HG02610 (cell line): ENCODE data around the gene ATPAF1.
"Not testable (repeated sequence)": the region's sequence is repeated elsewhere in the genome, so short reads cannot be mapped to it uniquely, and the experiment has no call there.

Experiments used
- ATAC-seq: cut with Tn5 transposase; IDR thresholded peaks from one replicate; pipeline ENCODE4 v1.9.1; 2021; ENCODE audit warnings: mild to moderate bottlenecking, moderate library complexity; ENCODE audit not compliant: unreplicated experiment

Gene ATPAF1

DNA sequence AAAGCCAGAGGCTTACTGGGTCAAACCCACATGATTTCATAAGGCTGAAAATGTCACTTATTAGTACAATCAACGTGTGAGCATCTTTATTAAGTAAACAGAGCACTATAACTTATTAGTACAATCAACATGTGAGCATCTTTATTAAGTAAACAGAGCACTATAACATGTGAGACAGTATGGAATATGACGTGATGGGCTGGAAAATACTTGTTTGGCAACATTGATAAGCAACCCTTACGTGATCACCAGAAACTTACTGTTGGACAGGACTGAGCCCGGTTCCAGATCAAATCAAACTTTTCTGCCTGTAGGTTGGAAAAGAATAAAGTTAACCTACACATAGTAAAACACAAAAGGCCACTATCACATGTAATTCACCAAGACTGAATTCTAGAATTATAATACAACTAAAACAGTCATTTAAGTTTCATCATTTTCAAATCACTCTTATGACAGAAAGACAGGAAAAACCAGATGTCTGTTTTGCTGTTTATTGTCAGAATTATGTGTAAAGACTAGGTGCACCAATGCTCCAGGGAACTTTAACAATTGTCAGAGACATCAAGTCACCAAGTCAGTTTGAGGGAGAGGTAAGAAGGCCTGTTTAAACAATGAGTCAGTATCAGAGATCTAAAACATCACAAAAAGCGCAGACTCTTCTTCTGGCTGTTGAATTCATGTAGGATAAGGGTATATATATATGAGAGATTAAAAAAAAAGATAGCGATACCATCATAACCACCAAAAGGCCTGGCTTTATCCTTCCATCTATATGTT lies 15.7 kb downstream of the ATPAF1 start:
- no peak for ATAC-seq

DNA sequence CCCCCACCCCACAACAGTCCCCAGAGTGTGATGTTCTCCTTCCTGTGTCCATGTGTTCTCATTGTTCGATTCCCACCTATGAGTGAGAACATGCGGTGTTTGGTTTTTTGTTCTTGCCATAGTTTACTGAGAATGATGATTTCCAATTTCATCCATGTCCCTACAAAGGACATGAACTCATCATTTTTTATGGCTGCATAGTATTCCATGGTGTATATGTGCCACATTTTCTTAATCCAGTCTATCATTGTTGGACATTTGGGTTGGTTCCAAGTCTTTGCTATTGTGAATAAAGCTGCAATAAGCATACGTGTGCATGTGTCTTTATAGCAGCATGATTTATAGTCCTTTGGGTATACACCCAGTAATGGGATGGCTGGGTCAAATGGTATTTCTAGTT lies 17.0 kb downstream of the ATPAF1 start:
- ATAC-seq, result not testable (repeated sequence)

DNA sequence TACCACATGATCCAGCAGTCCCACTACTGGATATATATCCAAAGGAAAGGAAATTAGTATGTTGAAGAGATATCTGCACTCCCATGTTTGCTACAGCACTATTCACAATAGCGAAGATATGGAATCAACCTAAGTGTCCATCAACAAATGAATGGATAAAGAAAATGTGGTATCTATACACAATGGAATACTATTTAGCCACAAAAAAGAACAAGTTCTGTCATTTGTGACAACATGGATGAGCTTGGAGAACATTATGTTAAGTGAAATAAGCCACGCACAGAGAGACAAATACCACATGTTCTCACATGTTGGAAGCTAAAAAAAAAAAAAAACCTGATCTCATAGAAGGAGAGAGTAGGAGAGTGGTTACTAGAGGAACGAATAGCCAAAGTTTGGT lies 17.7 kb downstream of the ATPAF1 start:
- ATAC-seq, result no peak

DNA sequence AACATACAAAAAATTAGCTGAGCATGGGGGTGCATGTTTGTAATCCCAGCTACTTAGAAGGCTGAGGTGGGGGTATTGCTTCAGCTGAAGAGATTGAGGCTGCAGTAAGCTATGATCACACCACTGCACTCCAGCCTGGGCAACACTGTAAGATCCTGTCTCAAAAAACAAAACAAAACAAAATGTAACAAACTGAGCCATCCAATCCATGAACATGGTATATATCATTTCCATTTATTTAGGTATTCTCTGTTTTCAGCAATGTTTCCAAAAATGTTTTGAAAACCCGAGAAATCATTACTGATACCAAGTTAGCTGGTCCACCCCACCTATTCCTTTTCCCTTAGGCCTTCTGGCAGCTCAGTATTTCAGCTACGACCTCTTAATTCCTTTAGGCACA lies 18.4 kb downstream of the ATPAF1 start:
- no peak for ATAC-seq

DNA sequence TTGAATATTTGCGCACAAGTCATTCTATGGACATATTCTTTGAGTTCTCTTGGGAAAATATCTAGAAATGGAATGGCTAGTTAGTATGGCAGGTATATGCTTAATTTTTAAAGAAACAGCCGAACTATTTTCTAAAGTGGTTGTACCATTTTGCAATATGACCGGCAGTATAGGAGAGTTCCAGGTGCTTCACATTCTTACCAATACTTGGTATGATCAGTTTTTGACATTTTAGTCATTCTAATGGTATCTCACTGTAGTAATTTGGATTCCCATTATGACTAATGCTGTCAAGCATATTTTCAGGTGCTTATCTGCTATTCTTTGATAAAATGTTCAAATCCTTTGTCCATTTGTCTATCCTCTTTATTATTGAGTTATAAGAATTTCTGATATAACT lies 20.6 kb downstream of the ATPAF1 start:
- ATAC-seq, result no peak

DNA sequence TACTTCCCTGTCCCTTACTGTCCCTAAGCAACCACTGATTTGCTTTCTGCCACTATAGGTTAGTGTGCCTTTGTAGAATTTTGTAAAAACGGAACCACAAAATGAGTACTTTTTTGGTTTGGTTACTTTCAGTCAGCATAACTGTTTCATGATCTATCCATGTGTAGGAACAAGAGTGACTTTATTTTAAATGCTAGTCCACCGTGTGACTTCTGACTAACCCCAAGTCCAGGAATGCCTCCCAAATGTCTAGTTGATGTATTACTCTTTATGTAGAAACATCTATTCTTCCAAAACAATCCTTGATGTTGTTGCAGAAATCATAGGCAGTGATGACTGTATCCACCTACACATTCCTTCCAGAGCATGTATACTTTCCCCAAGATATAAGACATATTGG lies 21.3 kb downstream of the ATPAF1 start:
- ATAC-seq, result no peak

DNA sequence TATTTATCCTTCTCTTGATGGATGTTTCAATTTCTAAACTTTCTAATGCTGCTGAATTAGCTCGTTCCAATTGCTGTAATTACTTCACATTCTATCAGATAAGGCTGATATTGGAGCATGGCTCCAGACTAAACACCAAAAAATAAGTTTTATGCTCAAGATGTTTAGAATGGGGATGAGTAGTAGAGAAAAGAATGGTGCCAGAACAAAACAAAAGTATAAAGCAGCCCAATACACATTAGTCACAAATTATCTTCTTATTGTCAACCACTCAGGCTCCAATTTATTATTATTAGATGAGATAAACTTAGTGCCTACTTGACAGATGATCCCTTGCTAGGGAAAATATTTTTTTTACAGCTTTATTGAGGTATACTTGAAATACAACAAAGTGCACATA lies 21.8 kb downstream of the ATPAF1 start:
- ATAC-seq, result no peak

DNA sequence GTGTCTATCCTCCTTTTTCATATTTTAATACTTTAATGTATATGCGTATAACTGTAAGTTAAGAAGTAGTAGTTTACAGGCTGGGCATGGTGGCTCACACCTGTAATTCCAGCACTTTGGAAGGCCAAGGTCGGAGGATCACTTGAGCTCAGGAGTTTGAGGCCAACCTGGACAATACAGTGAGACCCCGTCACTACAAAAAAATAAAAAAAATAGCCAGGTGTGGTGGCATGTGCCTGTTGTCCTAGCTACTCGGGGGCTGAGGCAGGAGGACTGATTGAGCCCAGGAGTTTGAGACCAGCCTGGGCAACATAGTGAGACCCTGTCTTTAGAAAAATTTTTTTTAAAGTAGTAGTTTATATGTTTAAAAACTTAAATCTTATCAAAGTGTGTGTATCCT lies 22.3 kb downstream of the ATPAF1 start:
- no peak for ATAC-seq

DNA sequence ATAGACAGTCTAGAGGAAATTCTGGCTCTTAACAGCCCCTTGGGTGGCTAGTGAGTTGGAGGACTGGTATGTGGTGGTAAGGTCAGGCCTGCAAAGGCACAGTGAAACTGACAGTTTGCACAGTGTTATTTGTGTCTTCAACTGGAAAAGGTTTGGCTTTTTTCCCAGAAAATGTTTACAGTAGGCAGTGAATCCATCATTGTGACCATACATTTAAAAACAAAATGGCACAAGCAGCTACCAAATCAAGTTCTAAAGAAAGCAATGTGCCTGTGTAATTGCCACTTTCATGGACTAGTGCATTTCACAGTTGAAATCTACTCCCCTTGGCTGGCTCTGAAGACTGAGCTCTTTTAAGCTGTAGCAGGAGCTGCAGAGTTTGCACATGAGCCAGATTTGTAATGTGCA lies 24.8 kb downstream of the ATPAF1 start:
- ATAC-seq, result no peak

DNA sequence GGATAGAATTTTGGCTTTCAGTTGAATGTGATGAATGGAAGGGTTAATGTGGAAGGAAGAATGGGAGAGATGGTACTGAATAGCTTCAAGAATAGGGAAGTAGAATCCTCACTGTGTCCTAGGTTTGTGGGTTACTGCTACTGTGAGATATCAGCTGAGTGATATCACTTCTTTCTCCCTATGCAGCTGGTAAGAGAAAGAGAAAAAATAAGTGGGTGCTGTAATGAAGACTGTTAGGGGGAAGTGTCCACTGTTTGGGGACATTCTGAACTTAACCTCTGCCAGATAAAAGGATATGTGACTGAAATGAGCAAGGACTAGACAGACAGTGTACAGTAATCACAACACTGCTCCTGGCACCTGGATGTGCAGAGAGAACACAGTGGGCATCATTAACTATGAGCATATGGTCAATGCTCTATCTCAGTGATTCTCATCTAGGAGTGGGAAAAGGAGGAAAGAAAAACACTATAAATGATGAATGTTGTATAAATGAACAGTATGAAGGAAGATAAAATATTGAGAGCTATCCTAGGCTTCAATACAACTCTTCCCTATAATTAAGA lies 26.0 kb downstream of the ATPAF1 start:
- no peak for ATAC-seq

DNA sequence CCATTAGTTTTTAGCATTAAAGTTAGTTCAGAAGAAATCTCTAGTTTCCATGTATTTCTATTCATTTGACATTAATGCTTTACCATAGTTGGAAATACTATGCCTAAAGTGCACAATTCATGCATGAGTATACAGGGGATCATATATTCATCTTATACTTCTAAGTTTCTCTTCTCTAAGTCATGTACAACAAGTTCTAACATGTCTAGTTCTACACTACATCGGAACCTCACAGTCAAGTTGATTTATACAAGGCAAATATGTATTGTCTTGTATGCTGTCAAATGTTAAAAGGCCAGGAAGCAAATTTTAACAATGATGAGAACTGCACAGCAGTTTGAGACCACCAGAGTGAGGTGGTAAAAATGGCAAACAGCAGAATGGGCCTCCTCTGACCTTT lies 28.6 kb downstream of the ATPAF1 start:
- no peak for ATAC-seq

DNA sequence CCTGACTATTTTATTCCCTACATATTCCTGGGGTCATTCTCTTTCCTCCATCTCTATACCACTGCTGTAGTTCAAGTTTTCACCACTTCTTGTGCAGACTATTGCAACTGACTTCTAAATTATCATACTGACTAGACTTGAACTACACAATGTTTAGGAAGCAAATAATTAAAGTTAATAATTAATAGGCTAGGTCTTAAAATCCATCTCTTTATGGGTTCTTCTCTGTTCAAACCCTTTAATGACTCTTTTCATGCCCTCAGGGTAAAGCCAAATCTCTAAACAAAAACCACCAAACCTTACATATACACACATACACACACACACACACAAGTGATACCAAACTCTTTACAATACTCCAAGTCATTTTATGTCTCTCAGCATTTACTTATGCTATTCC lies 29.2 kb downstream of the ATPAF1 start:
- no peak for ATAC-seq

DNA sequence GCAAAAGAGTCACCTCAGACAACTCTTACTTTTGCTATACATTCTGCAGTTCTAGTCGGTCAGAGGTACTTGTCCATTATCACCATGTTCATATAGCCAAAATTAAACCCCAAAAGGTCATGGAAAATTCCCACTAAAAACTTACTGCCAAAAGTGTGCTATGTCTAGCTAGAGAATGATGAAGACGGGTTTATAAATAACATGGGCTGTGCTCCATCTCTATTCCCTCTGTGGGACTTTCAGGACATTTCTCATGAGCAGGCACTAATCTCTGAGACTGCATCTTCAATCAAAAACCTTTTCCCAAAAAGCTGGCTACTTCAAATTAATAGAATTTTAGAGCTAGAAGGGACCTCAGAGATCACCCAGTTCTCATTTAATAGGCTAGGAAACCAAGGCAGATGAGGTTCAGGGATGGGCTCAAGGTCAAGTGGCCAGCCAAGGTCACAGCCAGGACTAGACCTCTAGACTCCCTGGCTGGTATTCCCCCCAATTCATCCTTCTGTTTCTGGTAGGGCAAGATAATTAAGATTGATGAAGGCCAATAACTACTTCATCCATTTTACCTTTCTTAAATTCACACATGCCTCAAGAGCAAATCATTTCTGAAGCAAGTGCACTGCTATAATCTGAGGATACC lies 30.6 kb downstream of the ATPAF1 start:
- ATAC-seq, result no peak

DNA sequence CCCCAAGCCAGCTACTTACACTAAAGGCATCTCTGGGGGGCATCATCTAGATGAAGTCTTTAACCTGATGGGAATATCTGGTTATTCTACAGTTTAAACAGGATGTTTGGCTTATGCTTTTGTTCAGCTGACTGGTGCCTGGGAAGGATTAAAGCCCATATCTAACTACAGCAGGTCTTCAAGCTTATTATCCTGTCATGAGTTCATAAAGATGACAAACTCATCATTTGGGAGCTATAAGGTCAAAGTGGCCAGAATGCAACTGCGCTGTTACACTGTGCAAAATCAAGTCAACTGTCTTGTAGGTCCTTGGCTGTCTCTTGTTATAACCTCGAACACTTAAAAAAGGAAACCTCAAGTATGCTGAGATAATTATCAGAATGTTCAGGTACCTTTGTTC lies 33.0 kb downstream of the ATPAF1 start:
- ATAC-seq, result no peak

DNA sequence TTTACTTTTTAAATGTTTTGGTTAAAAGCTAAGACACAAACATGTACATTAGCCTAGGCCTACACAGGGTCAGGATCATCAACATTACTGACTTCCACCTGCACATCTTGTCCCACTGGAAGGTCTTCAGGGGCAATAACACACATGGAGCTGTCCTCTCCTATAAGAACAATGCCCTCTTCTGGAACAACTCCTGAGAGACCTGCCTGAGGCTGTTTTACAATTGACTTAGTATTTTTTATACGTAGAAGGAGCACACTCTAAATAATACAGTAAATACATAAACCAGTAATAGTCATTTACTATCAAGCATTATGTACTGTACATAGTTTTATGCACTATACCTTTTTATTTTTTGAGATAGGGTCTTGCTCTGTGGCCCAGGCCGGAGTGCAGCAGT lies 37.4 kb downstream of the ATPAF1 start:
- no peak for ATAC-seq

DNA sequence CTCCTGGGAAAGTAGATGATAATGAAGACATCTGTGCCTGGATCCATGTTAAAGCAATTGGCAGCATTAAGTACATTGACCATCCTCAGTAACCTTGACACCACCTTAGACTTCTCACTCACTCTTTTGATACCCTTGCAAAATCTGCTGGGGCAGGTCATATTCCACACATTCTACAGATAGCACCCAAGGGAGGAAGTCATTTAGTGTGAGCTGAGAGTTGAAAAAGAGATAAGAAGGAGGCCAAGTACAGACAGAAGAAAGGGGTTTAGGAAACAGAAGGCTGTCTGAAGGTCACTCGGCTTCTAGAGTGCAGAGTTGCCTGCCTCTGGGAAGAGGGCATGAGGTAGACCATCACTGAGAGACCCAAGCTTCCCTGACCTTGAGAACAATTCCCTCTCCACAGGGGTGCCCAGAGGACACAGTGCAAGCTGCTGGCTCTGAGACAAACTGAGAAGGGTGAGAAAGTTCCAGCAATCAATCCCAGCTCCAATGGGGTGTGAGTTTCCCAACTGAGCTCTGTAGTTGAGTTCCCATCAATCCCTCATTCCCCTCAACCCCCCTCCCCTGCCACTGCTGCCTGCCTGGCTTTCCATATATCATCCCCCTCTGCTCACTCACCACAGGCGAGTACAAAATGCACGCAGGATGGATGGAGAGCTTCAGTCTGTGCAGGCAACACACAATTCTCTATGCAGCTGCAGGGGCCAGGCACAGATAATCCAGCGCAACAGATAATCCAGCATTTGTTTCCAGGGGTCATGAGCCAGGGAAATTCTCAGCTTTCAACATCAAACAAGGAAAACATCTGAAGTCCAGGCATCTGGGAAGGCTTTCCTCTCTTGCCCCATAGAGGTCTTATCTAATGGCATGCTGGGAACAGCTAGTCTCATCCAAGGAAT lies 44.2 kb downstream of the ATPAF1 start:
- no peak for ATAC-seq

DNA sequence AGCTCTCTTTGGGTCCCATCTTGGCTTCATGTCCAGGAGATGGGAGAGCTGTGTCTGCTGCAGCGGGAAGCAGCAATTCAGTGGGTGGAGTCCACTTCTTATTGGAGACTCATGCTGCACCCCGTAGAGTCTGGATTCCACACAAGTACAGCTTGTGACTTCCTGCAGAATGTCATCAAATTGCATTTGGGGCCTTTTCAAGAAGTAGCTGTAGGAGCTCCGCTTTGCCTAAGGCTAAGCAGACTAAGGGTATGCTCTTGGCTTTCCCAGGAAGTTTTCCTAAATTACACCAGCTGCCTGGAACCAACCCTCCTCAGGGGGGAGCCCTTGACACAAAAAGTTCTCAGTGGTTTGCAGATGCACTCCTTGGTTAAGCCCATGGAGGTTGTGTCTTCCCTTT lies 45.8 kb downstream of the ATPAF1 start:
- no peak for ATAC-seq

DNA sequence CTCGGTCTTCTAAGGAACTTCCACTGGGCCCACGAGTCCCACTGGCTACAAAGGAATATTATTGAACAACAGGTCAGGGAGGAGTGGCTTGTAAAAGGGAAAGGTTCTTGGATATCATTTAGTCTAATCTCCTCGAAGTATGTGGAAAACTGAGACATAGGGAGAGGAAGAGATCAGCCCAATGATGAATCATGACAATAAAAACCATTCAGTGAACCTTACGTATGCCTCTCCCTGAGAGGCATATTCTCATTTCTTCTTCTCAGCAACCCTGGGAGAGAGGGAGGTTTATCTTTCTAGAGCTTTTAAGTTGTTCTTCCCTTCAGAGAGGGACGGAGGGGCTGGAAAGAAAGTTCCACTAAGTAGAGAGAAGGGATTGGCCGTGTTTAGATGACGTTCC lies 46.2 kb downstream of the ATPAF1 start:
- ATAC-seq, result no peak

DNA sequence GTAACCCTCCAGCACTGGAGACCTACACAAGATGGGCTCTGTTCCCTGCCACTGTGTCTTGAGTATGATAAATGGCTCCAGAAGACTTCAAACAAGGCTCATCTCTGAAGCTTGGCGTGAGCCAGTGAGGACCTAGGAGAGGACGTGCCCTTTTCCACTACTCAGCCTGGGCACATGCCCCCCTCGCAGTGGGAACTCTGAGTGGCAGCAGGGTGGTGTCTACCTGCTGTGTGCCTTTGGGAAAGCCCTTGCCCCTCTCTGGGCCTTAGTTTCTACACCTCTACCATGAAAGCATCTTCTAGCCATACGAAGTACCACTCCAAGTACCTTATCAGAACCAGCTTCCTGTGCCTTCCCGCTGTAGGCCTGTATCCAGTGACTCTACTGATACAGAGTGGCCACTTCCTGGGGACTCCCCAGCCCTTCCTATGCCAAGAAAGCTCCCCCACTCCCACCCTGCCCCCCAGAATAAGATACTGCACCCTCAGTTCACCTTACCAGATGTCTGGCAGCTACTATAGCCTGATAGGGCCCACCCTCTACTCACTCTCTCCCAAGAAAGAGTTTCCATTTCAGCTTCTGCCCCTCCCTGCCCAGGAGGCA lies 48.4 kb downstream of the ATPAF1 start:
- no peak for ATAC-seq

DNA sequence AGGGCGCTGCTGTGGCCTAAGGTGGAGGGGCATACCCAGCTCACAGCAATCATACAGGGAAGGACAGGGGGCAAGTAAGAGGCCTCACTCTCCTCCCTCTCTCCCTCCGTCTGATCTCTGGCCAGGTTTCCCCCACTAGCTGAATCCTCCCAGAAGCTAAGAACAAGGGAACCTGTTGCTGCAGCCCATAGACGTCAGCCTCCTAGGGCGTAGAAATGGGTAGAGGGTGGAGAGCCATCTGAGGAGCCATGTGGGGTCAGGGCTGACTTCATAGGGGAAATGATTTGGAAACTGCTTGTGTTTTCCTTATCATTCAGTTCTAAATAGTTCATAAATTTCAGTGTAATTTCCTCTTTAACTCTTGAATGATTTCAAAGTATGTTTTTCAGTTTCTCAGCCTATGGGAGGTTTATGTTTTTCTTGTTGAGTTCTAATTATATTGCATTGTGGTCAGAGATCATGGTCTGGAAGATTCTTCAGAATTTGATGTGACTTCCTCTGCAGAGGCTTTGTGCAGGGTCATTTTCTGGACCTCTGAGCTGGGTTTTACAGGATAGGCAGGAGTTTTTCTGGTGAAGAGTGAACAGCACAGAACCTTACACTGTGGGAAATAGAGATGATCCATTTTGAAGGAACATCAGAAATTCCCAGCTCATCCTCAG lies 49.3 kb downstream of the ATPAF1 start:
- ATAC-seq, result no peak

DNA sequence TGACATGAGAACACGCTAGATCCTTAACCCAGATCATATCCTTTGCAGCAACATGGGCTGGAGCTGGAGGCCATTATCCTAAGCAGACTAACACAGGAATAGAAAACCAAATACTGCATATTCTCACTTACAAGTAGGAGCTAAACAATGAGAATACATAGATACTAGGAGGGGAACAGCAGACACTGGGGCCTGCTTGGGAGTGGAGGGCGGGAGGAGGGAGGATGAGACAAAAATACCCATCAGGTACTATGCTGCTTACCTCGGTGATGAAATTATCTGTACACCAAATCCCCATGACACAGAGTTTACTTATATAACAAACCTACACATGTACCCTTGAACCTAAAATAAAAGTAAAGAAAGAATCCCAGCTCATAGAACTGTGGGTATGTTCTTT lies 50.3 kb downstream of the ATPAF1 start:
- no peak for ATAC-seq
